ENCODE results near the gene SLC5A12. TPM values are rescaled to one million over a fixed set of nuclear protein-coding genes. Genes with fewer than 3 reads are reported as not detected.

Gene SLC5A12
- polyA plus RNA-seq, 2 of the 4 experiments (the other 2 are of a cell fraction), result not detected

GRCh38 chr11:26741036-26741435, 19.2 kb upstream of the SLC5A12 start:
- no peaks in the 10 kb centered on the region for H3K4me1 ChIP-seq
- ATAC-seq (no peak), FAIRE-seq (no peak), DNase-seq (ENCODE audit: low read depth in 1 of 2, low spot score in 1 of 2) (no peak)
- no peak overlapping the region for H3K4me2 ChIP-seq
- POLR2A ChIA-PET, result no interaction called here
- CTCF ChIA-PET, result interaction anchor here (1.3 kb wide), 1 partner anchor 745 kb away, joined by 4 read pairs; no protein-coding TSS in a partner anchor
- no peaks in the 10 kb centered on the region for H3K9me3 ChIP-seq
- no peak for TF ChIP-seq CBX2 (IDR thresholded peaks at IDR 0.05; ENCODE audit: borderline replicate concordance, low read depth)
- TF ChIP-seq NR3C1 (IDR thresholded peaks at IDR 0.05), result no peak
- no peak for TF ChIP-seq NPAS2 (CRISPR knock-in tag; IDR thresholded peaks at IDR 0.05; ENCODE audit: borderline replicate concordance)
- TF ChIP-seq NFE2L2 (conservative IDR thresholded peaks at IDR 0.05; ENCODE audit: low read length), result no peak
- WGBS (ENCODE audit: missing lambda C conversion rate), result 4% methylated on average over 2 of the region's 2 CpGs
- H3K4me3 ChIP-seq, result no peak overlapping the region
- H3K27ac ChIP-seq, result no peak overlapping the region

GRCh38 chr11:26739366-26740073, 17.7 kb upstream of the SLC5A12 start:
- TF ChIP-seq REST (IDR thresholded peaks at IDR 0.05) (no peak), MAFK (IDR thresholded peaks at IDR 0.05; ENCODE audit: partially characterized antibody) (no peak), CBX2 (IDR thresholded peaks at IDR 0.05; ENCODE audit: borderline replicate concordance, low read depth) (no peak), TP53 (CRISPR knock-in tag; IDR thresholded peaks at IDR 0.05) (no peak), EHMT2 (IDR thresholded peaks at IDR 0.05; ENCODE audit: low read depth) (no peak), RCOR1 (IDR thresholded peaks at IDR 0.05; ENCODE audit: low read depth, low read length) (no peak), CTCF (IDR thresholded peaks at IDR 0.05) (no peak)
- ATAC-seq (no peak), DNase-seq (ENCODE audit: low read depth in 1 of 2, low spot score in 1 of 2) (no peak)

GRCh38 chr11:26734691-26735090, 12.8 kb upstream of the SLC5A12 start:
- POLR2A ChIA-PET, result no interaction called here
- ATAC-seq (no peak), DNase-seq (ENCODE audit: low read depth in 1 of 2, low spot score in 1 of 2) (no peak), FAIRE-seq (no peak)
- CTCF ChIA-PET, result no interaction called here
- H3K4me1 ChIP-seq, result no peaks in the 10 kb centered on the region
- WGBS (ENCODE audit: missing lambda C conversion rate), result 2% methylated on average over 4 of the region's 4 CpGs
- no peak overlapping the region for H3K4me2 ChIP-seq
- H3K27ac ChIP-seq, result no peak overlapping the region
- H3K9me3 ChIP-seq, result no peaks in the 10 kb centered on the region
- no peak overlapping the region for H3K4me3 ChIP-seq
- TF ChIP-seq RARB (CRISPR knock-in tag; IDR thresholded peaks at IDR 0.05) (no peak), JUN (IDR thresholded peaks at IDR 0.05) (no peak), FOSB (CRISPR knock-in tag; IDR thresholded peaks at IDR 0.05) (no peak), ZC3H11A (IDR thresholded peaks at IDR 0.05) (no peak), KDM1A (IDR thresholded peaks at IDR 0.05; ENCODE audit: low read depth) (no peak), RCOR1 (IDR thresholded peaks at IDR 0.05; ENCODE audit: low read depth, low read length) (no peak), MAZ (IDR thresholded peaks at IDR 0.05; ENCODE audit: borderline replicate concordance, low read depth, low read length) (no peak), ZSCAN20 (CRISPR knock-in tag; IDR thresholded peaks at IDR 0.05) (no peak), EHMT2 (IDR thresholded peaks at IDR 0.05; ENCODE audit: low read depth) (no peak), MYC (IDR thresholded peaks at IDR 0.05; ENCODE audit: borderline replicate concordance, low read length) (no peak), NFE2L2 (conservative IDR thresholded peaks at IDR 0.05; ENCODE audit: low read length) (no peak), RNF2 (IDR thresholded peaks at IDR 0.05; ENCODE audit: borderline replicate concordance, low read depth) (no peak), CBX2 (IDR thresholded peaks at IDR 0.05; ENCODE audit: borderline replicate concordance, low read depth) (no peak), CTCF (IDR thresholded peaks at IDR 0.05) (no peak), CEBPB (IDR thresholded peaks at IDR 0.05) (no peak), SMC3 (IDR thresholded peaks at IDR 0.05) (no peak)

More at GRCh38 chr11:26739366-26740073, 17.7 kb upstream of the SLC5A12 start:
- CTCF ChIA-PET, result interaction anchor here (1.6 kb wide), 1 partner anchor 419 kb away, joined by 4 read pairs; no protein-coding TSS in a partner anchor
- H3K9me3 ChIP-seq, result no peaks in the 10 kb centered on the region
- H3K4me2 ChIP-seq, result no peak overlapping the region
- H3K4me1 ChIP-seq, result no peaks in the 10 kb centered on the region
- POLR2A ChIA-PET, result no interaction called here
- no peak for FAIRE-seq
- no peak overlapping the region for H3K4me3 ChIP-seq
- WGBS (ENCODE audit: missing lambda C conversion rate), result 9% methylated on average over 5 of the region's 5 CpGs
- no peak overlapping the region for H3K27ac ChIP-seq
